Measurements from ENCODE around the gene ZNF496. TPM values are rescaled to one million over a fixed set of nuclear protein-coding genes. Genes with fewer than 3 reads are reported as not detected.
"Not testable (repeated sequence)": the region's sequence is repeated elsewhere in the genome, so short reads cannot be mapped to it uniquely, and the experiment has no call there.

ZNF496 gene
- total RNA-seq, 4 donors from 2014 or later: 24.1 to 51.7 (median 41.0) TPM

DNA sequence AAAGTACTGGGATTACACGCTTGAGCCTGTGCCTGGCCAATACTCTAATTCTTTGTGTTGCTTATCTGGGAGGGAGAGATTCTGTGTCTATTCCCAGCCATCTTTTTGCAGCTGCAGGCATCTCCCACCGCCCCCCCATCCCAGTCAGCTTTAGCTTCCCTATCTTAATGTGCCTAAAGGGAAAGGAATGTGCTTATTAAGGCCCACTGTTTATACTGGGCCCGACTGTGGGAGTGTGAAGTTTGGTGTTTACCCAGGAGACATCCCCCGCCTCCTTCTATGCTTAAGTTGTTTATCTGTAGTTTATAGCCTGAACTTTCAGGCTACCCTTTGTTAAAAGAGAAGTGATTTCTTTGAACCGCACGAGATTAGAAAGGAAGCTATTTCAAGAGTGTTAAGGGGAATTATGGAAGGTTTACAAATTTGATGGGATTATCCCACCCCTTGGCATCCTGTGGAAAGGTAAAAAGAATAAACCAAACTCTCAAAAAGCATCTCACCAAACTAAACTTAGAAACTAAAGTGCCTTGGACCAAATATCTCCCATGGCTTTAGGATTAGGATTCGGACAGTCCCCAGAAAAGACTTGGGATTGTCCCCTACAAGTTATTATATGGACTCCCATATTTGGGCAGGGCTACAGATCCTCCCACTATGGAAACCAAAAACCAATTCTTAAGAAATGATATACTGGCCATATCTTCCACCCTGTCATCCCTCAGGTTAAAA is 25.5 kb upstream of the ZNF496 start:
- H3K4me1 ChIP-seq: no peaks in the 10 kb centered on the region
- H3K36me3 ChIP-seq: no peaks in the 10 kb centered on the region
- TF ChIP-seq, protein P1, sequence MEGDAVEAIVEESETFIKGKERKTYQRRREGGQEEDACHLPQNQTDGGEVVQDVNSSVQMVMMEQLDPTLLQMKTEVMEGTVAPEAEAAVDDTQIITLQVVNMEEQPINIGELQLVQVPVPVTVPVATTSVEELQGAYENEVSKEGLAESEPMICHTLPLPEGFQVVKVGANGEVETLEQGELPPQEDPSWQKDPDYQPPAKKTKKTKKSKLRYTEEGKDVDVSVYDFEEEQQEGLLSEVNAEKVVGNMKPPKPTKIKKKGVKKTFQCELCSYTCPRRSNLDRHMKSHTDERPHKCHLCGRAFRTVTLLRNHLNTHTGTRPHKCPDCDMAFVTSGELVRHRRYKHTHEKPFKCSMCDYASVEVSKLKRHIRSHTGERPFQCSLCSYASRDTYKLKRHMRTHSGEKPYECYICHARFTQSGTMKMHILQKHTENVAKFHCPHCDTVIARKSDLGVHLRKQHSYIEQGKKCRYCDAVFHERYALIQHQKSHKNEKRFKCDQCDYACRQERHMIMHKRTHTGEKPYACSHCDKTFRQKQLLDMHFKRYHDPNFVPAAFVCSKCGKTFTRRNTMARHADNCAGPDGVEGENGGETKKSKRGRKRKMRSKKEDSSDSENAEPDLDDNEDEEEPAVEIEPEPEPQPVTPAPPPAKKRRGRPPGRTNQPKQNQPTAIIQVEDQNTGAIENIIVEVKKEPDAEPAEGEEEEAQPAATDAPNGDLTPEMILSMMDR (IDR thresholded peaks at IDR 0.05): no peak
- TF ChIP-seq POLR2A (IDR thresholded peaks at IDR 0.05): no peak
- DNase-seq: peak in 1 of 2 donors; percentile 52
- H3K27me3 ChIP-seq: no peaks in the 10 kb centered on the region
- H3K9me3 ChIP-seq: no peaks in the 10 kb centered on the region
- intact Hi-C loops (cut with DNase I; ENCODE audit: low total_unique reads): no loop called here
- H3K27ac ChIP-seq: peak overlapping the region; percentile 72 to 94
- no peak overlapping the region for H3K4me3 ChIP-seq

DNA sequence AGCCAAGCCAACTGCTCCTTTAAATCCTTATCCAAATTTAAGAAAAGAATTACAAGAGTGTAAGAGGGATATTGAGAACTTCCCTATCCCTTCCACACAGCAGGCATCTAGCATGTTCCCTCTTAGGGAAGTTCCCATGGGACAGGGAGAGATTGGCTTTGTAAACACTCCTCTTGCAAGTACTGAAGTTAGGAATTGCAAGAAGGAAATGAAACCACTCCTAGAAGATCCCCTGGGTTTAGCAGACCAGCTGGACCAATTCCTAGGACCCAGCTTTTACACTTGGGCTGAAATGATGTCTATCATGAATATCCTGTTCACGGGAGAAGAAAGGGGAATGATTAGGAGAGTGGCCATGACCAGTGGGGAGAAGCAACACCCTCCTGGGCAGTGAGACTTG is 23.5 kb upstream of the ZNF496 start:
- H3K4me3 ChIP-seq; DNase-seq; H3K9me3 ChIP-seq; H3K4me1 ChIP-seq; H3K27me3 ChIP-seq; intact Hi-C loops (cut with DNase I; ENCODE audit: low total_unique reads); H3K27ac ChIP-seq; H3K36me3 ChIP-seq: not testable (repeated sequence)

DNA sequence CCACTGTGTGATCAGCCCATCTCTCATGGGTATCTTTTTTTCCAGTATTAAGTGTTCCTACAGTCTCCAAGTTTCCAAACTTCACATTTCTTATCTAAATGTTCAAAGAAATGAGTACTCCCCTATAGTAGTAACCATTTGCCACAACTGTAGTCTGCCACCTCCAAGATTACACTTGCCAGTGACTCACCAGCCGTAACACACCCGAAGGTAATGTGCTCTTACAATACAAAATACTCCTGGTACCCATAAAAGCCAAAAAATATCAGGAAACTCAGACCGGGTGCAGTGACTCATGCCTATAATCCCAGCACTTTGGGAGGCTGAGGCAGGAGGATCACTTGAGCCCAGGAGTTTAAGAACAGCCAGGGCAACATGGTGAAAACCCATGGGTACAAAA is 20.5 kb upstream of the ZNF496 start:
- H3K36me3 ChIP-seq: no peaks in the 10 kb centered on the region
- H3K27ac ChIP-seq: no peak overlapping the region
- intact Hi-C loops (cut with DNase I; ENCODE audit: low total_unique reads): no loop called here
- H3K4me3 ChIP-seq: no peak overlapping the region
- H3K4me1 ChIP-seq: no peaks in the 10 kb centered on the region
- H3K9me3 ChIP-seq: no peaks in the 10 kb centered on the region
- no peak for DNase-seq
- H3K27me3 ChIP-seq: no peaks in the 10 kb centered on the region
- TF ChIP-seq, protein P1 (IDR thresholded peaks at IDR 0.05): no peak

DNA sequence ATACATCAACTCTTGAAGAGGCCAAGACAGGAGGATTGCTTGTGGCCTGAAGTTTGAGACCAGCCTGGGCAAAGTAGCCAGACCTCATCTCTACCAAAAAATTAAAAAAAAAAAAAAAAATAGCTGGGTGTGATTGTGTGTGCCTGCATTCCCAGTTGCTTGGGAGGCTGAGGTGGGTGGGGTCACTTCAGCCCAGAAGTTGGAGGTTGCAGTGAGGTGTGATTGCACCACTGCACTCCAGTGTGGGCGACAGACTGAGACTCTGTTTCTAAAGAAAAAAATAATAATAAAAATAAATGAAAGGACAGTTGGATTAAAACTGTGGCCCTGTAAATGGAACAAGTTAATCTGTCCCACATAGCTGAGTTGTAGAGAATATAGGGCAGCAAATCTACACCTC is 18.9 kb upstream of the ZNF496 start:
- no peak overlapping the region for H3K4me3 ChIP-seq
- no peak for TF ChIP-seq POLR2A (IDR thresholded peaks at IDR 0.05)
- DNase-seq: no peak
- no peak overlapping the region for H3K27ac ChIP-seq
- no peaks in the 10 kb centered on the region for H3K9me3 ChIP-seq
- intact Hi-C loops (cut with DNase I; ENCODE audit: low total_unique reads): no loop called here
- H3K36me3 ChIP-seq: no peaks in the 10 kb centered on the region
- no peaks in the 10 kb centered on the region for H3K27me3 ChIP-seq
- H3K4me1 ChIP-seq: no peaks in the 10 kb centered on the region

DNA sequence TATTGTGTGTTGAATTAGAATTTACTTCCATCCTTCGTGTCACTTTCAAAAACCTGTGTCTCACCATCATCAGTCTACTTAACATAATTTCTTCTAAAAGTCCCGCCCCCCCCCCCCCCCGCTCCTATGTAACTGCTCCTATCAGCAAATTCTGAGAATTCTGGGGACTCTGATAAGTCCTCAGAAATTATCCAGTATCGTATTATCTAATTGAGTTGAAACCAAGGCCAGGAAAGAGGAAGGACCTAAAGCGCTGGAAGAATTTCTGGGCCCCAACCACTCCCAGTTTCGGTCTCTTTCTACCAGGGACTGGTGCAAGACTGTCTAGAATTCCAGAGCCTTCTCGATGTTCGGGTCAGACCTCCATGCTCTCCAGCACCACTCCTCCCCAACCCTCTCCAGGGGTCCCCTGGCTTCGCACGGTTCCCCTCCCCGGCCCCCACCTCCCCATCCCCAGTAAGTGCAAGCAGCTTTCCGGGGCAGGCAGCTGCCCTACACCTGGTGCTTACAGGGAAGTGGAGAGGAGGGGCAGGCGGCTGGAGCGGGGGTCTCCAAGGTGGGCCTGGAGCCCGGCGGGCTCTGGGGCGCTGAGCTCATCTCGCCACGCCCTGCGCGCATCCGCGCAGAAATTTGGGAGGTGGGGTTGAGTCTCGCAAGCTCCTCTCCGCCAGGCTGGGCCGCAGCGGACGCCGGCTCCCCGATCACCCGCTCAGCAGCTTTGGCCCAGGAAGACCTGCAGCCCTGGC is 16.0 kb upstream of the ZNF496 start:
- Histone ChIP-seq H3K27me3 (no peaks in the 10 kb centered on the region), H3K36me3 (no peaks in the 10 kb centered on the region), H3K27ac (peak overlapping the region; percentile 66 to 77), H3K4me3 (peak overlapping the region; percentile 32 to 41), H3K4me1 (no peaks in the 10 kb centered on the region), H3K9me3 (no peaks in the 10 kb centered on the region)
- intact Hi-C loops (cut with DNase I; ENCODE audit: low total_unique reads): no loop called here
- DNase-seq: peak; percentile 28 to 35
- TF ChIP-seq POLR2A (IDR thresholded peaks at IDR 0.05): no peak
- TF ChIP-seq, protein P1 (IDR thresholded peaks at IDR 0.05): no peak

DNA sequence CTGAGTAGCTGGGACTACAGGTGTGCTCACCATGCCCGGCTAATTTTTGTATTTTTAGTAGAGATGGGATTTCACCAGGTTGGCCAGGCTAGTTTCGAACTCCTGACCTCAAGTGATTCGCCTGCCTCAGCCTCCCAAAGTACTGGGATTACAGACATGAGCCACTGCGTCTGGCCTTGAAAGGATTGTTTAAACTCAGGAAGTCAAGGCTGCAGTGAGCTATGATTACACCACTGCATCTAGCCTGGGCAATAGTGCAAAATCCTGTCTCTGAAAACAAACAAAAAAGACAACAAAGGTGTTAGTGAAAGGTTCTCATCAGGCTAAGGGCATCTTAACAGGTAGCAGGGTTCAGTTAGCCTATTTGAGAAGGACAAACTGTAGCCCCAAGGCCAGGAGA is 14.2 kb upstream of the ZNF496 start:
- Histone ChIP-seq H3K4me3 (no peak overlapping the region), H3K27me3 (no peaks in the 10 kb centered on the region), H3K36me3 (no peaks in the 10 kb centered on the region), H3K4me1 (no peaks in the 10 kb centered on the region), H3K9me3 (no peaks in the 10 kb centered on the region), H3K27ac (no peak overlapping the region)
- no peak for DNase-seq
- TF ChIP-seq, protein P1 (IDR thresholded peaks at IDR 0.05): no peak
- TF ChIP-seq POLR2A (IDR thresholded peaks at IDR 0.05): no peak
- intact Hi-C loops (cut with DNase I; ENCODE audit: low total_unique reads): no loop called here
